Peyer's patch (tissue), 4 donors: ENCODE results near the gene NME5.

Experiments
- POLR2A ChIP-seq, 2 donors: fragments of 450-650 bp; IDR thresholded peaks; one replicate each; pipeline ENCODE4 v1.5.1; 2017; ENCODE audit warnings: antibody characterized with exemption in 2 of 2, mild to moderate bottlenecking in 2 of 2, moderate library complexity in 2 of 2
- TF ChIP-seq, protein P1 (sequence below), 6 experiments: fragments of 450-650 bp in 4 of 6; fragments of 200-600 bp in 2 of 6; sonication (generic) in 1 of 6; IDR thresholded peaks; one replicate each; pipeline ENCODE4 v1.5.1; 2017 to 2019; ENCODE audit warnings: antibody characterized with exemption in 6 of 6, mild to moderate bottlenecking in 3 of 6, moderate library complexity in 1 of 6

DNA sequence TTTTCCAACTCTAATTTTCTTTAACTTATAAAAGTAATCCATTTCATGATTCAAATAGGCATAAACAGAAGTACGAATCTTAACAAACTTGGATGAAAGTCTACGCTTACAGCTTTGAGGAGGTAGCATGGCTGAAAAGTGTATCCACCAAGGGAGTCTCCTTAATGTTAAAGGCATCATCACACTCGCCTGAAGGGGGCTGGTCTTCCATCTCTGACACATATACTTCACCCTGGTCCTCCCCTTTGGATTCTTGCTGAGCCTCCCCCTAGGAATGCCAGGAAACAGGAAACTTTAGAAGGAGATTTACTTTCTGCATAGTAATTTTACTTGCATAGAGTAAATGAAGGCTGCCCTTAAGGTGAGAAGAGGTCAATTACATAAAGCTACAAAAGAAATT lies 10.3 kb upstream of the NME5 start:
- TF ChIP-seq POLR2A (IDR thresholded peaks at IDR 0.05) = no peak
- TF ChIP-seq, protein P1, sequence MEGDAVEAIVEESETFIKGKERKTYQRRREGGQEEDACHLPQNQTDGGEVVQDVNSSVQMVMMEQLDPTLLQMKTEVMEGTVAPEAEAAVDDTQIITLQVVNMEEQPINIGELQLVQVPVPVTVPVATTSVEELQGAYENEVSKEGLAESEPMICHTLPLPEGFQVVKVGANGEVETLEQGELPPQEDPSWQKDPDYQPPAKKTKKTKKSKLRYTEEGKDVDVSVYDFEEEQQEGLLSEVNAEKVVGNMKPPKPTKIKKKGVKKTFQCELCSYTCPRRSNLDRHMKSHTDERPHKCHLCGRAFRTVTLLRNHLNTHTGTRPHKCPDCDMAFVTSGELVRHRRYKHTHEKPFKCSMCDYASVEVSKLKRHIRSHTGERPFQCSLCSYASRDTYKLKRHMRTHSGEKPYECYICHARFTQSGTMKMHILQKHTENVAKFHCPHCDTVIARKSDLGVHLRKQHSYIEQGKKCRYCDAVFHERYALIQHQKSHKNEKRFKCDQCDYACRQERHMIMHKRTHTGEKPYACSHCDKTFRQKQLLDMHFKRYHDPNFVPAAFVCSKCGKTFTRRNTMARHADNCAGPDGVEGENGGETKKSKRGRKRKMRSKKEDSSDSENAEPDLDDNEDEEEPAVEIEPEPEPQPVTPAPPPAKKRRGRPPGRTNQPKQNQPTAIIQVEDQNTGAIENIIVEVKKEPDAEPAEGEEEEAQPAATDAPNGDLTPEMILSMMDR (IDR thresholded peaks at IDR 0.05) = no peak
